ENCODE results near the gene ATF7. TPM values are rescaled to one million over a fixed set of nuclear protein-coding genes. Genes with fewer than 3 reads are reported as not detected.
A peak's percentile ranks its signal among the peaks of the same experiment; 100 is the strongest.

ATF7 gene
- total RNA-seq, 1 donor from 2014 or later: 61.2 TPM

GRCh38 chr12:53502331-53502730 lies 123.9 kb downstream of the ATF7 start:
- Histone ChIP-seq H3K36me3 (peaks cover 36% of the 10 kb centered on the region), H3K27ac (peak overlapping the region; percentile 93), H3K9me3 (no peaks in the 10 kb centered on the region), H3K27me3 (ENCODE audit: low read depth) (no peaks in the 10 kb centered on the region), H3K4me1 (peaks cover 42% of the 10 kb centered on the region), H3K4me3 (peak overlapping the region; percentile 79)
- TF ChIP-seq CTCF (IDR thresholded peaks at IDR 0.05): no peak
- DNase-seq (no peak), ATAC-seq (no peak)
- intact Hi-C loops (cut with DNase I): no loop called here

GRCh38 chr12:53501615-53502181 lies 124.5 kb downstream of the ATF7 start:
- Histone ChIP-seq H3K9me3 (no peaks in the 10 kb centered on the region), H3K36me3 (peaks cover 30% of the 10 kb centered on the region), H3K27me3 (ENCODE audit: low read depth) (no peaks in the 10 kb centered on the region), H3K27ac (peak overlapping the region; percentile 93), H3K4me3 (peak overlapping the region; percentile 79), H3K4me1 (peaks cover 47% of the 10 kb centered on the region)
- DNase-seq (no peak), ATAC-seq (no peak)
- intact Hi-C loops (cut with DNase I): no loop called here
- TF ChIP-seq CTCF (IDR thresholded peaks at IDR 0.05): no peak

- Histone ChIP-seq H3K4me3 (peak within 1 kb of the TSS; percentile 79), H3K27ac (peak within 1 kb of the TSS; percentile 93), H3K36me3 (peaks cover 23% of the 10 kb centered on the region), H3K4me1 (peaks cover 54% of the 10 kb centered on the region), H3K9me3 (no peaks in the 10 kb centered on the region), H3K27me3 (ENCODE audit: low read depth) (no peaks in the 10 kb centered on the region)
- DNase-seq (peak; percentile 97), ATAC-seq (peak; percentile 92 to 93)
- intact Hi-C loops (cut with DNase I): no loop called here
- no peak for TF ChIP-seq CTCF (IDR thresholded peaks at IDR 0.05)
These were observed 125.2 kb downstream of the ATF7 start, which contains the start of gene TARBP2 for GRCh38 chr12:53500776-53501614. TSS of gene TARBP2 (plus strand) at chr12:53501283. CDS start at chr12:53501409, 126 bp downstream.

DNA sequence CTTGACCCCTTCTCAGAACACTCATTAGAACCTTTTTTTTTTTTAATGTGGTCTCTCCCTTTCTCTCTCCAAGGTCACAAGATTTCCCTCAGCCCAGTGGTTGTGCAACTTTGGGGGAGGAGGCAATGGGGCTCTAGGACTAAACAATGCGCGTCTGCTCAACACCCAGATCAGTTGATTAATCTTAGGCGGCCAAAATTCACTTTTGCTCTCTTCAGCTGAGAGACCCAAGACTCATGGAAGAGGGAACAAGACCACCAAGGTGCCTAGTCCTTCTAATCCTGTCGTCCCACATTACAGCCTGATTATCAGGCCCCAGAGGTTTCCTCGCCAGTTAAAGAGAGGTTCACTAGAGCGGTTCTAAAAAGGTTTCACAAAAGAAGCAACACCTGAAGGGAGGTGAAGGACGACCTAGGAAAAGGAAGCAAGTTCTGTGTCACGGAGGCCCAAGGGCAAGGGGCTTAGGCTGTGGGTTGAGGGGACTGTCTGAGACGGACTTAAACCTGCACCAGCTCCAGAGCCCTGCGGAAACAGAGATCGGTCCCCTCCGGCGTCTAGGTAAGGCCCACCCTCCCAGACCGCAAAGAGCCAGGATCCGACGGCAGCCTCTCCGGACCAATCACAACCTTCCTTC lies 125.9 kb downstream of the ATF7 start:
- no peak for TF ChIP-seq CTCF (IDR thresholded peaks at IDR 0.05)
- peaks cover 61% of the 10 kb centered on the region for H3K4me1 ChIP-seq
- no peaks in the 10 kb centered on the region for H3K27me3 ChIP-seq (ENCODE audit: low read depth)
- H3K9me3 ChIP-seq: no peaks in the 10 kb centered on the region
- peak overlapping the region; percentile 79 for H3K4me3 ChIP-seq
- peak overlapping the region; percentile 93 for H3K27ac ChIP-seq
- H3K36me3 ChIP-seq: peaks cover 16% of the 10 kb centered on the region
- intact Hi-C loops (cut with DNase I): no loop called here
- ATAC-seq (peak; percentile 29 to 35), DNase-seq (peak; percentile 73)

GRCh38 chr12:53499266-53500141 lies 126.7 kb downstream of the ATF7 start, which contains the start of gene MAP3K12:
TSS of gene MAP3K12 (minus strand) at chr12:53499458. CDS start at chr12:53487391, 12,067 bp downstream.
- TF ChIP-seq CTCF (IDR thresholded peaks at IDR 0.05): no peak
- H3K4me3 ChIP-seq: peak within 1 kb of the TSS; percentile 79
- no peaks in the 10 kb centered on the region for H3K27me3 ChIP-seq (ENCODE audit: low read depth)
- H3K36me3 ChIP-seq: peaks cover 8% of the 10 kb centered on the region
- H3K4me1 ChIP-seq: peaks cover 64% of the 10 kb centered on the region
- peak within 1 kb of the TSS; percentile 93 for H3K27ac ChIP-seq
- H3K9me3 ChIP-seq: no peaks in the 10 kb centered on the region
- ATAC-seq (peak; percentile 0 to 3), DNase-seq (peak; percentile 70)
- intact Hi-C loops (cut with DNase I): no loop called here
